GM12878 (cell line): Measurements from ENCODE around the gene IL18RAP. TPM values are rescaled to one million over a fixed set of nuclear protein-coding genes. Genes with fewer than 3 reads are reported as not detected.

ENCODE experiments used
- ATAC-seq: fragments of 200-7000 bp; cut with Tn5 transposase; 3 replicates; pipeline ENCODE4 v1.9.1; 2020; ENCODE audit warnings: mild to moderate bottlenecking, moderate library complexity
- BruUV-seq: library from RNA; stranded (reverse); fragments of 400-500 nt; replicated peaks from 2 replicates; lab custom pipeline; 2021; lab: Mats Ljungman, UMichigan
- CTCF ChIA-PET: fragments of 300-600 bp; sonication (Branson Sonifier 250); formaldehyde crosslinking; extraction: SDS; loops from one replicate; lab custom pipeline; 2021; ENCODE audit warnings: inconsistent platforms; lab: Yijun Ruan, JAX
- POLR2A ChIA-PET: fragments of 350-600 bp; formaldehyde crosslinking; extraction: SDS; loops from one replicate; lab custom pipeline; 2021; ENCODE audit warnings: inconsistent platforms; lab: Charles Lee
- RAD21 ChIA-PET: fragments of 300-600 bp; sonication (Branson Sonifier 250); formaldehyde crosslinking; loops from one replicate; lab custom pipeline; 2023; ENCODE audit warnings: antibody characterized with exemption; ENCODE audit not compliant: unreplicated experiment; lab: Charles Lee
- SMC1A ChIA-PET: fragments of 300-600 bp; sonication (Branson Sonifier 250); formaldehyde crosslinking; loops from one replicate; lab custom pipeline; 2023; ENCODE audit not compliant: unreplicated experiment, uncharacterized antibody; lab: Charles Lee
- DNase-seq: peaks from one replicate; pipeline ENCODE4 v3.0.0-alpha.2; 2011; ENCODE audit warnings: low read depth, low spot score
- FAIRE-seq: peaks from 3 replicates; lab custom pipeline; 2011; peaks lifted over from hg19 to GRCh38; lab: Jason Lieb, UNC
- H2AFZ ChIP-seq: 2 replicates; pipeline ENCODE4 v1.6.0; 2011; ENCODE audit warnings: low read depth, low read length, control low read depth; ENCODE audit not compliant: control insufficient read depth
- H3K27ac ChIP-seq: 2 replicates; pipeline ENCODE4 v1.5.1; 2011; ENCODE audit warnings: control low read depth; ENCODE audit not compliant: control insufficient read depth, insufficient read depth
- H3K27me3 ChIP-seq, 2 experiments: replicated peaks in 1 of 2; 2 replicates each; pipeline versions ENCODE4 v1.6.0 to v1.6.1; 2011; ENCODE audit warnings: low read length in 1 of 2; ENCODE audit not compliant: control insufficient read depth in 2 of 2, insufficient read depth in 2 of 2
- H3K36me3 ChIP-seq, 2 experiments: 2 replicates each; pipeline ENCODE4 v1.5.1; 2011; ENCODE audit warnings: low read length in 1 of 2; ENCODE audit not compliant: control insufficient read depth in 2 of 2, insufficient read depth in 2 of 2
- H3K4me1 ChIP-seq: 2 replicates; pipeline ENCODE4 v1.6.1; 2011; ENCODE audit warnings: mild to moderate bottlenecking, low read length, moderate library complexity, mixed read lengths; ENCODE audit not compliant: control insufficient read depth, insufficient read depth
- H3K4me2 ChIP-seq: 2 replicates; pipeline ENCODE4 v1.6.0; 2011; ENCODE audit warnings: control low read depth; ENCODE audit not compliant: control insufficient read depth, insufficient read depth
- H3K4me3 ChIP-seq: fragments of 200-600 bp; sonication (generic); 2 replicates; pipeline ENCODE4 v1.5.1; 2016
- H3K79me2 ChIP-seq: 2 replicates; pipeline ENCODE4 v1.6.0; 2011; ENCODE audit warnings: low read length; ENCODE audit not compliant: control insufficient read depth, insufficient read depth
- H3K9ac ChIP-seq: 2 replicates; pipeline ENCODE4 v1.8.0; 2011; ENCODE audit warnings: low read length, control low read depth, mixed read lengths; ENCODE audit not compliant: control insufficient read depth, insufficient read depth
- H3K9me3 ChIP-seq: replicated peaks from 3 replicates; pipeline ENCODE4 v1.5.1; 2011; ENCODE audit warnings: mild to moderate bottlenecking, low read length; ENCODE audit not compliant: control insufficient read depth, insufficient read depth
- H4K20me1 ChIP-seq: 2 replicates; pipeline ENCODE4 v1.6.0; 2011; ENCODE audit not compliant: control insufficient read depth, insufficient read depth
- BCL3 ChIP-seq: IDR thresholded peaks from 2 replicates; pipeline ENCODE4 v1.6.1; 2011; ENCODE audit warnings: borderline replicate concordance, low read depth, mild to moderate bottlenecking, moderate library complexity, low read length; ENCODE audit not compliant: insufficient read depth, poor library complexity, severe bottlenecking
- E2F8 ChIP-seq: fragments of 450-650 bp; IDR thresholded peaks from 2 replicates; pipeline ENCODE4 v1.6.1; 2018; ENCODE audit warnings: mild to moderate bottlenecking, low read depth, moderate library complexity; ENCODE audit not compliant: partially characterized antibody
- FOXK2 ChIP-seq: fragments of 450-650 bp; IDR thresholded peaks from 2 replicates; pipeline ENCODE4 v1.6.1; 2017; ENCODE audit warnings: mild to moderate bottlenecking, moderate library complexity
- MTA2 ChIP-seq: fragments of 450-650 bp; IDR thresholded peaks from 2 replicates; pipeline ENCODE4 v1.6.1; 2016; ENCODE audit warnings: low read depth, mild to moderate bottlenecking, moderate library complexity
- NKRF ChIP-seq: fragments of 450-650 bp; conservative IDR thresholded peaks from 2 replicates; pipeline ENCODE4 v1.6.1; 2017; ENCODE audit warnings: mild to moderate bottlenecking, moderate library complexity
- PRDM15 ChIP-seq: fragments of 450-650 bp; formaldehyde crosslinking; IDR thresholded peaks from 2 replicates; pipeline ENCODE4 v1.4.0; 2020; ENCODE audit warnings: mild to moderate bottlenecking, moderate library complexity
- RUNX3 ChIP-seq: IDR thresholded peaks from 2 replicates; pipeline ENCODE4 v1.6.1; 2012; ENCODE audit warnings: low read length, inconsistent platforms
- SMAD1 ChIP-seq: fragments of 450-650 bp; IDR thresholded peaks from 2 replicates; pipeline ENCODE4 v1.6.1; 2018; ENCODE audit warnings: mild to moderate bottlenecking, low read depth; ENCODE audit not compliant: partially characterized antibody
- WGBS: methylation state at CpG from one replicate; pipeline ENCODE4 v1.1.6; 2016; ENCODE audit warnings: low lambda C conversion rate; ENCODE audit not compliant: insufficient replicate concordance, insufficient coverage; ENCODE audit errors: missing lambda C conversion rate; 5-methylcytosine and 5-hydroxymethylcytosine counted together
- in situ Hi-C: fragments of 300-500 bp; cut with MboI; formaldehyde crosslinking; loops from 9 replicates; pipeline ENCODE4 v1.14.3; 2018; ENCODE audit warnings: mixed read lengths
- intact Hi-C: fragments of 100-400 bp; cut with micrococcal nuclease; formaldehyde crosslinking; loops from one replicate; pipeline ENCODE4 v1.14.2; 2022; ENCODE audit not compliant: unreplicated experiment
- polyA plus RNA-seq, 11 experiments: library from polyadenylated mRNA; depleted of rRNA in 4 of 11; unstranded in 6 of 11; stranded (reverse) in 5 of 11; fragments of >200 nt; fragmentation: Nextera tagmentation in 4 of 11; fragmentation: Illumina TruSeq in 1 of 11; extraction: Ambion mirVana in 4 of 11; extraction: Trizol in 1 of 11; gene quantifications; 1 replicate in 1 of 11; 2 replicates in 10 of 11; pipeline versions ENCODE4 v1.2.1 to v1.2.3, GENCODE V29; 2011 to 2016; ENCODE audit warnings: inconsistent platforms in 2 of 11, missing spikeins in 2 of 11, low read depth in 1 of 11
- total RNA-seq, 4 experiments: library from RNA; depleted of rRNA in 3 of 4; stranded (reverse); fragments of >200 nt in 3 of 4; fragmentation: Illumina TruSeq in 1 of 4; extraction: Trizol in 1 of 4; gene quantifications; 2 replicates each; pipeline versions ENCODE4 v1.2.1 to v1.2.3, GENCODE V29; 2013 to 2021

IL18RAP gene
- total and polyA plus RNA-seq, 10 of the 15 experiments (the other 5 are each of a cell fraction or from before 2014, with no cell fraction given) = 0.37 to 1.6 (median 0.75) TPM; not detected in 1

GRCh38 chr2:102439065-102439695, 16.2 kb downstream of the IL18RAP start (continued):
- TF ChIP-seq BCL3 (no peak), RUNX3 (no peak), MTA2 (no peak), NKRF (no peak)

- H3K4me2 ChIP-seq = peak overlapping the region; percentile 46
- ChIA-PET CTCF (interaction anchor here (0.6 to 6.5 kb wide), 43 partner anchors 10 to 619 kb away, joined by 3 to 83 read pairs (median 5); partner anchors contain the start of genes IL18R1, IL18RAP, IL1RL1 and SLC9A4), POLR2A (no interaction called here), RAD21 (interaction anchor here (0.9 to 5.5 kb wide), 17 partner anchors 12 to 559 kb away, joined by 3 to 18 read pairs (median 5); partner anchors contain the start of gene IL18R1), SMC1A (interaction anchor here (0.6 to 3.0 kb wide), 38 partner anchors 9 to 1110 kb away, joined by 3 to 42 read pairs (median 4); partner anchors contain the start of gene IL18RAP)
- no peak overlapping the region for H3K4me3 ChIP-seq
- no peaks in the 10 kb centered on the region for H3K79me2 ChIP-seq
- H3K27ac ChIP-seq = no peak overlapping the region
- FAIRE-seq = peak; percentile 76
- in situ Hi-C loops = loop anchor here (5.0 to 10.0 kb wide), 2 partner anchors 191 to 558 kb away; no protein-coding TSS in a partner anchor
- 0 out of 2 replicates have a peak, but pooled peaks cover 3% of the 10 kb centered on the region for H3K4me1 ChIP-seq
- no peaks in the 10 kb centered on the region for H4K20me1 ChIP-seq
- no TSS peak for BruUV-seq
- H3K9ac ChIP-seq = no peak overlapping the region
- H3K27me3 ChIP-seq = no peaks in the 10 kb centered on the region
- 16% methylated on average over 13 of the region's 13 CpGs for WGBS
- no peaks in the 10 kb centered on the region for H3K9me3 ChIP-seq
- intact Hi-C loops = loop anchor here (2.0 kb wide), 1 partner anchor 84 kb away; no protein-coding TSS in a partner anchor
- H3K36me3 ChIP-seq = no peaks in the 10 kb centered on the region
- peak; percentile 93 for ATAC-seq
- no peak for DNase-seq
- H2AFZ ChIP-seq = peak overlapping the region; percentile 61
- TF ChIP-seq E2F8 (no peak), PRDM15 (CRISPR knock-in tag) (no peak), FOXK2 (no peak), SMAD1 (no peak)
Measured at GRCh38 chr2:102442967-102443828, 20.2 kb downstream of the IL18RAP start.
